ENCODE results near the gene SEC23B.
"Not testable (repeated sequence)": the region's sequence is repeated elsewhere in the genome, so short reads cannot be mapped to it uniquely, and the experiment has no call there.

The SEC23B gene

DNA sequence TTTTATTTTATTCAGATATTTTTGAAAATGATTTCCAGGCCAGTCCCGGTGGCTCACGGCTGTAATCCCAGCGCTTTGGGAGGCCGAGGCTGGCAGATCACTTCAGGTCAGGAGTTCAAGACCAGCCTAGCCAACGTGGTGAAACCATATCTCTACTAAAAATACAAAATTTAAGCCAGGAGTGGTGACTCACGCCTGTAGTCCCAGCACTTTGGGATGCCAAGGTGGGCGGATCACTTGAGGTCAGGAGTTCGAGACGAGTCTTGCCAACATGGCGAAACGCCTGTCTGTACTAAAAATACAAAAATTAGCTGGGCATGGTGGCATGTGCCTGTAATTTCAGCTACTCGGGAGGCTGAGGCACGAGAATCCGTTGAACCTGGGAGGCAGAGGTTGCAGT lies 19.0 kb downstream of the SEC23B start:
- not testable (repeated sequence) for DNase-seq (ENCODE audit: low read depth in 2 of 2)

DNA sequence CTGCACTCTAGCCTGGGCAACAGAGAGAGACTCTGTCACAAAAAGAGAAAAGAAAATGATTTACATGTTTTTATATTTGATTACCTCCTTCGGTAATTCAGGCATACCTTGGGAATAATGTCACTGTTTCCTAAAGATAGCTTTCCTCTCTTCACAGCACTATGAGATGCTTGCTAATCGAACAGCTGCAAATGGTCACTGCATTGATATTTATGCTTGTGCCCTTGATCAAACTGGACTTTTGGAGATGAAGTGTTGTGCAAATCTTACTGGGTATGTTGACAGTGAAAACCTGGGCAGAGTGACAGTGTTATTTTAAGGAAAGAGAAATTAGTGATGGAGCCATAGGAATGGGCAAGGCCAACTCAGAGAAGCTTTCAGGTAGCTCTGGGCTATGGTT lies 19.6 kb downstream of the SEC23B start:
- no peak for DNase-seq (ENCODE audit: low read depth in 2 of 2)

DNA sequence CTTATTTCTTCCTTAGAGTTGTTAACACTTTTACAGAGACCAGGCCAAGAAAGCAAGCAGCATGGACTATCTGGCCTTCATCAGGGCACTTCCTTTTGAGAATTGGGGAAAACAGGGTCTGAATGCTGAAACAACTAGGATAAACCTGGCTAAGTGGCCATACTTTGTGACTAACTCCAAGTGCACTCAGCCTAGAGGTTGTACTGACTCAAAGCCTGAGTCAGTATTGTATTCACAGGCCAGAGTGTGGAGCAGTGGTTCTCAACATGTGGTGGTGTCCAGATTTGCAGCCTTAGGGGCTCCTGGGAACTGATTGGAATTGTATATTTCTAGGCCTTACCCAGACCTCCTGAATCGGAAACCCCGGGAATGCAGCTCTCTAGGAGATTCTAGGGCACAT lies 20.1 kb downstream of the SEC23B start:
- DNase-seq (ENCODE audit: low read depth in 2 of 2) = no peak

DNA sequence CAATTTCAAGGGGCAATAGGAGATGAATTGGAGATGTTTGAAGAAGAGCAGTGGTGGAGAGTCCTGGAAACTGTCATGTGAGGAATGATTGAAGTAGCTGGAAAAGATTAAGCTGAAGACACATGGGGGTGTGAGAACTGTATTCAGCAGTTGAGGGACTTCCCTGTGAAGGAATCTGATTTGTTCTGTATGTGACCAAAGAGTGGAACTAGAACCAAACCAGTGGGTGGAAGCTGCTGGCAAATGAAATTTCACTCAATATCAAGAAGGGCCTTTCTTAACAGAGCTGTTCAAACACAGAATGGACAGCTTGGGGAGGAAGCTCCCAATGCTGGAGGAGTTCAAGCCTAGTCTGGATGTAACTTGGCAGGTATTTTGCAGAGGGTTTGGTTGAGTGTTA lies 21.3 kb downstream of the SEC23B start:
- no peak for DNase-seq (ENCODE audit: low read depth in 2 of 2)

DNA sequence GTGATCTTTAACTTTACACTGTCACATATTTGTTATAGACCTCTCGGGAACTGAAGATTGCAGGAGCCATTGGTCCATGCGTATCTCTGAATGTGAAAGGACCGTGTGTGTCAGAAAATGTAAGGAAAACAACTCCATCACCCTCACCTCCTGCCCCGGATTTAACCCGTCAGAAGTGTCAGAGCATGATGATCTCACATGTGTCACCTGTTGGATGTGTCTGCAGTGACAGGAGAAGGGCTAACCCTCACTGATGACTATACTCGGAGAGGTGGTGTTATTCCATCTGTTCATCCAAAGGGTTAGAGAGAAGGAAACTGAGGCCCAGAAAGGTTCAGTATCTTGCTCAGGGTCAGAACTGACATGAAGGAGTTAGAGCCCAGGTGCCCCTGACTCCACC lies 24.9 kb downstream of the SEC23B start:
- no peak for DNase-seq (ENCODE audit: low read depth in 2 of 2)

DNA sequence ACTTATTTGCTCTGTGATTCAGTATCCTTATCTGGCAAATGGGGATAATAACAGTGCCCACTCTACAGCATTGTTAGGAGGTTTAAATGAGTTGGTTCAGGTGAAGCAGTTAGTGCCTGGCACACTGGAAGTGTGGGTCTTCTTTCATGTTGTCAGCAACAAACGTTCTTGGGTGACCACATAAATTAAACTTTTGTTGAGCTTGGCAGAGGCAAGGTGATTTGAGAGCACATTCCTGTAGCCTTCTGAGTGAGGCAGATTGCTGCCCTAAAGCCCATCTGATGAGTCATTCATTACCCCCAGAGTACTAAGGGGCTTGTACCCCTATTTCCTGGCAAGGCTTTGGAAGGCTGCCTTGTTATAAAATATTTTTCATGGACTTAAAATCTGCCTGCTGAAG lies 25.8 kb downstream of the SEC23B start:
- no peak for DNase-seq (ENCODE audit: low read depth in 2 of 2)

DNA sequence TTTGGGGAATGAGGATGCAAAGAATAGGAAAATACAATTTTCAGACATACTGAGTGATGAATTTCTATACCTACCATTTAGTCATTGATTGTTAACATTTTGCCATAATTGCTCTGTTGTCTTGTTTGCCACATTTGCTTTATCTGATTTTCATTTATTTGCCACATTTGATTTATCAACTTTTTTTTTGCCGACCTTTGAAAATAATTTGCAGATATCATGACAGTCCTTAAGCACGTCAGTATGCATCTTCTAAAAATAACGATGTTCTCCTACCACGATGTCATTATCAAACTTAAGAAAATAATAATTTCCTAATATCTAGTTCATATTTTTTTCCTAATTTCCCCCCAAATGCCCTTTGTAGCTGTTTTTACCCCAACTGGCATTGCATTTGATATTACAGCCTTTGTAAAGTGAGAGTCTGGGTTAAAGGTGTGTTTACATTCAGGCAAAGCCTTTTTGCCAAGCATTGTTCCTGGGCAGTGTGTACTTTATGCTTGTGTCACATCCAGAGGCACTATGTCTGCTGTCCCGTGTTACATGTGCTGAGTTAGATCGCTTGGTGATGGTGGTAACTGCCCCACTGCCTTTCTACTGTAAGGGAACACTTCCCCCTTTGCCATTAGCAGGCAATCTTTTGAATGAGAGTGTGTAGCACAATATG lies 26.4 kb downstream of the SEC23B start:
- DNase-seq (ENCODE audit: low read depth in 2 of 2) = no peak

DNA sequence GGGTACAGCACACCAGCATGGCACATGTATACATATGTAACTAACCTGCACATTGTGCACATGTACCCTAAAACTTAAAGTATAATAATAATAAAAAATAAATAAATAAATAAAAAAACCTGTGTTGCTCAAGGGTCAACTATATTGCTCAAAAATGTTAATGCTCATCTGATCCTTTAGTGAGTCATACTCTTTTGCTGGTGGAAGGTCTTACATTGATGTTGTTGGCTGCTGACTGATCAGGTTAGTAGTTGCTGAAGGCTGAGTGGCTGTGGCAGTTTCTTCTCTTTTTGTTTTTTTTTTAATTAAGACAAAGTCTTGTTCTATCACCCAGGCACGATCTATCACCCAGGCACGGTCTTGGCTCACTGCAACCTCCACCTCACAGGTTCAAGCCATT lies 29.9 kb downstream of the SEC23B start:
- DNase-seq (ENCODE audit: low read depth in 2 of 2) = no peak

DNA sequence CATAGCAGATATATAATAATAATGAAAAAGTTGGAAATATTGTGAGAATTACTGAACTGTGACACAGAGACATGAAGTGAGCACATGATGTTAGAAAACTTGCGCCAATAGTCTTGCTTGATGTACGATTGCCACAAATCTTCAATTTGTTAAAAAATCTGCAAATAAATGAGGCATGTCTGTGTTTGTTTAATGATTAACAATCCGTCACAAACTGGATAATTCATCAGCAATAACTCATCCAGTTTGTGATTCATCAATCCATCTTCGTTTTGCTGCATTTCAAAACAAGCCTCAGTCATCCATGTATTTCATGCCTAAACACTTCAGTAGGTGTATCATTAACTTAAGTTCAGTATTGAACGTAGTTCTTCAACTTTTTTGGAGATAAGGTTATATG lies 34.0 kb downstream of the SEC23B start:
- DNase-seq (ENCODE audit: low read depth in 2 of 2) = no peak

DNA sequence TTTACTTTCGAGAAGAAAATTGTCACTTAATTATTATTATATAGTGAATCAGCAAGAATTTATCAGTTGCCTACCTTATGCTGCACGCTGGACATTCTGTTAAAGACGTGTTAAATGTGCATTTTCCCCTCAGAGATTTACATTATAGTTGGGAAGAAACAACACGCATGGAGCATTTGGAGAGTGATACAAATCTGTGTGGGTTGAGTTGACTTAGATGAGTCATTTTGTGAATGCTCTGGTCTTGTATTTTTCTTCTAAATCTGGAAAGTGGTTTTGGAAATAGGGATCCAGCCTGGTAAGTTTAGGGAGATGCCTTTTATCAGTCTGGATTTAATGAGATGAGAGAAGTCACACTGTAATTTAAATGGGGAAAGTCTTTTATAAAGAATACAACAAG lies 35.5 kb downstream of the SEC23B start:
- no peak for DNase-seq (ENCODE audit: low read depth in 2 of 2)

DNA sequence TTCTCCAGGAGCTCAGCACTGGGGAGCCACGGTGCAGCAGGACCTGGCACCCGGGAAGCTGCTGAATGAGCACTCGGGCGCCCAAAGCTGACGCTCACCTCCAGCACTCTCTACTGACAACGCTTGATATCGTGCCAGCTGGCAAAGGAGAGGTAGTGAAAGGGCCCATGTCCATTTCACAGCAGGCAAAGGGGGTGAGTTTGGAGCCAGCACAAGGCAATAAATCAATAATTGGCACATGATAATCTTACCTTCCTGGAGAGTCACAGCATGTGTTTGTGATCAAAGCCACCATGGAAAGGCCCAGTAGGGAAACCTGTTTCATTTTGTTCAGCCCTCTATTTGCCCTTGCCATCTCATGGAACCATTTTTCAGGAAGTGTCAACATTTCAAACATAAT lies 36.2 kb downstream of the SEC23B start:
- no peak for DNase-seq (ENCODE audit: low read depth in 2 of 2)

DNA sequence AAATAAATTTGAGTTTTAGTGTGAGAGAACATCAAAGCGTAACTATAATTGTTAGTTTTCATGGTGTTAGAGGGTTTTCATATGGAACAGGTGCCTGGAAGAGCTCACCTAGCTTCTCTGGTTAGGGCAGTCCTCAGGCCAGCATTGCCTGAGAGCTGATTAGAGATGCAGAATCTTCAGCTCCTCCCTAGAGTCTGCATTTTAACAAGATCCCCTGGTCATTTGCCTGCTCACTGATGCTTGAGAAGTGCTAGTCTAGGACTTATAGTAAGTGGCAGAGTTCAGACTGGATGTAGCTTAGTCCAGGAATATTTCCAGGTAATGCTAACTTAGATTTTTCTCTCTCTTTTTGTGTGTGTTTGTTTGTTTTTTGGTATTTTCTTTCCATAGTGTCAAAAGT lies 37.8 kb downstream of the SEC23B start:
- no peak for DNase-seq (ENCODE audit: low read depth in 2 of 2)

DNA sequence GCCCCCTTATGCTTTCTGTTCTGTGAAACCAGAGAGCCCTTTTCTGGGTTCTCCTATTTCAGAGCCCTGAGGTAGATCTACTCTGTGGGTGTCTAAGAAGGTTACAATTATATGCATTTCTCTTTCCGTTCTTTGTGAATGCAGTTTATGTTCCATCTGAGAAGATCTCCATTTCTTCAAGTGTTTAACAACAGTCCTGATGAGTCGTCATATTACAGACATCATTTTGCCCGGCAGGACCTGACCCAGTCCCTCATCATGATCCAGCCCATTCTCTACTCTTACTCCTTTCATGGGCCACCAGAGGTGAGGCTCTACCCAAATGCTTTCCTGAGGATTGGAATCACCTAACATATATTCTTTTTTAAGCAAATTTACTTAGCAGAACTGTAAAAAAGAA lies 40.7 kb downstream of the SEC23B start:
- DNase-seq (ENCODE audit: low read depth in 2 of 2) = no peak

DNA sequence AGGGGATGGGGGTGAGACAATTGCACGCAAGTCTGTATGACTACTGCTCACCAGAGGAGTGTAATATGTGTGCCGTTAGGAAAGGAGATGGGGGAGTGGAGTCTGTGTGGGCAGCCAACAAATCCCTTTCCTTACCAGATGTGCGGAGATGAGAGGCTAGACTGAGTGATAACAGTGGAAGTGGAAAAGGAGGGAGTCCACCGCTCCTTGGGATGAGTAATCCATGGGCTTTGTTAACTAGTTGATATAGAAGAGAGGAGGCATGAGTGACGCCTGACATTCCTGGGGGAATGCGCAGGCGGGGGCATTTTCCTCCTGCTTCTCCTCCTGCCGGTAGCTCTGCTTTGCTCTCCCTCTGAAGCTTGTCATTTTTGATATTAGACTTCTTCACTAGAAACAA lies 46.0 kb downstream of the SEC23B start:
- DNase-seq (ENCODE audit: low read depth in 2 of 2) = no peak

DNA sequence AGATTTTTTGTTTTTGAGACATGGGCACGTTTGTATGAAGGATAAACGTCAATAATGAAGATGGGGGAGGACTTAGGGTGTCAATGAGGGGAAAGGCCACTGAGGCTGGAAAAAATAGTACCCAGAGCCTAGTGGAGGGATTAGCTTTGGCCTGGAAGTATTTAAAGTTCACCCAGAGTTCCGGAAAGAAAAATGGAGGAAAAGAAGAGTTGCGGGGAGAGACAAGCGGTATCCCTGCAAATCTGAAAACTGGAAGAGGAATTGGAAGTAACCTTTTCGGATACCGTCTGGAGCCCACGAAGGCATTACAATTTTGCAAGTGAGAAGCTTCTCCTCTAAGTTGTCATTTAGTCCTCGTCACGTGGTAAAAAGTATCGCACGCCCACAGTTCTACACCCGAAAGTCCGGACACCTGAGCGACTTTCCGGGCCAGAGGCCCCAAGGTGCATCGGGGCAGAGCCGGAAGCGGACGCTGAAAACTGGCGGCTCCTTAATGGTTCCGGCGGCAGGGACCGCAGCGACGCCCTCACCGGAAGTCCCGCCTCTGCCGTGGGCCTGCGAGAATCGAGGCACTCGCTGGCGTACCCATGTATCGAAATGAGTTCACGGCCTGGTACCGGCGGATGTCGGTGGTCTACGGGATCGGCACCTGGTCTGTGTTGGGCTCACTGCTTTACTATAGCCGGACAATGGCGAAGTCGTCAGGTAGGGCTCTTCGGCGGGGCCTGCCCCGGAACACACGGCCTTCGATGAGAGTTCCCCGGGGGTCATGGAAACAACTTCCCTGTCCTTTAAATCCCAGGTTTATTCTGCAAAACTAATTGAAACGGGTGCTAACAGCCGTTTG lies 59.4 kb downstream of the SEC23B start, which contains the start of gene SMIM26:
SMIM26 (plus strand) TSS at position 541 of the 847 bp plus-strand sequence; CDS start at position 588, 47 bp downstream.
- peak; percentile 51 to 58 for DNase-seq (ENCODE audit: low read depth in 2 of 2)

DNA sequence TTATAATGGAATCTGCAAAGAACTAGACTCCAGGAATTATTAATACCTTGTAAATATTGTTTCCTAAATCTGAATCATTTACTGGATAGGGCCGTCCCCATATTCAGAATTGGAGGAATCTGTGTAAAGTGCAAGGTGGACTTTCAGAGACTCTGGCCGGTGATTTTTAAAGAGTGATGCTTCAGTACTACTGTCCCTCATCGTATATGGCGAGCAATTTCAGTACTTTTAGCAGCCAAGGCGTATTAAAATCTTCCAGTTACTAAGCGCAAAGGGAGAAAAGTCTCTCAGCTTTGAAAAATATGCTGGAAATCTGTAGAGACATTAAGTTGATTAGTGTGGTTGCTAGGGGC lies 60.0 kb downstream of the SEC23B start:
- no peak for DNase-seq (ENCODE audit: low read depth in 2 of 2)

DNA sequence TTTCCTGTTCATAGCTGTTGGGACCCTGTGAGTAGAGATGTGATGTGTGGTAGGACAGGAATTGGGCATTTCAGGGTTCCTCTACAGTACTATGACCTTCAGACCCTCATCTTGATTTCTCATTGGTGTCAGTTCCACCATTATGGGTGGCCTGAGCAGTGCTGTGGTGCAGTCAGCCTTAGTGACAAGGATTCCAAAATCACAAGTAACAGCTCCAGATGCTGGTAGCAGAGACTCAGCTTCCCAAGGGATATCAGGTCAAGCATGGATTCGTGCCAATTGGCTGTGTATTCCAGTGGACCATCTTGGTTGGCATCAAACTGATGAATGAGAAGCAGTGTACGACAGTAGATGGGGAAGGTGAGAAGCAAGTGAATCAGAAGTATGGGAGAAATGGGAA lies 63.3 kb downstream of the SEC23B start:
- DNase-seq (ENCODE audit: low read depth in 2 of 2) = no peak

DNA sequence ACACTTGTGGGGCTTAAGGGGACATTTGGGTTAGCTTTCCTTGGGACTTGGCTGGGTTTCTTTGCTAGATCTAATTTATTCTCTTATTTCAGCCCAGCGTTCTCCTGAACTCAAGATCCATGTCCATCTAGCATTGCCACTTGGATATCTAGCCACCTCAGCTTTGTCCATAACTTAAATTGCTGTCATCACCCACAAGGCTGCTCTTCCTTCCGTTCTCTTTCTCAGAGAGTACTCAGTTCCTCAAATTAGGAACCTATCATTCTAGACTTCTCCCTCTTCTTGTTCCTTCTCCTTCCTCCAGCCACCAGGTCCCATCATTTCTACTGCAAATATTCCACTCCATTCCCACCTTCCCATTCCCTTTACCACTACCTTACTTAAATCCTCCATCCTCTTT lies 63.8 kb downstream of the SEC23B start:
- DNase-seq (ENCODE audit: low read depth in 2 of 2) = no peak

DNA sequence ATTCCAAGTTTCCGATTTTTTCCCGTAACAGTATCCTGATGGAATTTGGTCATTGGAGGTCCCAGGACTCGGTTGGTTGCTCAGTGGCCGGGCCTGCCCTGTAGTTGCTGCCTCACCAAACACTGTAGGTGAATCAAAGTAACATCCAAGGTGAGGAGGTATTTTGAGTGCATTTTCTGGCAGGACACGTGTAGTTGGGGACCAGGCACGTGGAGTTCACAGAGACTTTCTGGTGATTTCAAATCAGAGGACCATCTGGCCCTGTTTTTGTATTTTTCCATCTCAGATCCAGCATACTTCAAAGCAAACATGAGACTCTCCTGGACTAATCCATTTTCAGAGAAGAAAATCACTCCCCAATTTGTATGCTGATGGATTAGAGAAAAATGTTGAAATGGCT lies 70.2 kb downstream of the SEC23B start:
- DNase-seq (ENCODE audit: low read depth in 2 of 2) = no peak

DNA sequence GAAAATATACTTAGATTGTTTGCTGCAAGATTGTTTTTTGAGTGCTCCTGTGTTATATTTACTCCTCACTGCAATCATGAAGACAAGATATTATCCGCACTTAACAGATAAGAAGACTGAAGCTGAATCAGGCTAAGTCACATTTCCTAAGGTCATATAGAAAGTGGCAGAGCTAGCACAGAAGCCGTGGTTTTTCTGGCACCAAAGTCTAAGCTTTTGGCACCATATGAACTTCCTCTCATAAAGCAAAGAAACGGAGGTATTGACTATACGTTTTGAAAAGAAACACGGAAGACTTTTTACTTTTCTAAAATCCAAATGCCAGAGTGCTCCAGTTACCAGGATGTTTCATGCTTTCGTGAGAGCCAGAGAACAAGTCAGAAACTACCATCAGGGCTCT lies 70.8 kb downstream of the SEC23B start:
- DNase-seq (ENCODE audit: low read depth in 2 of 2) = no peak

DNA sequence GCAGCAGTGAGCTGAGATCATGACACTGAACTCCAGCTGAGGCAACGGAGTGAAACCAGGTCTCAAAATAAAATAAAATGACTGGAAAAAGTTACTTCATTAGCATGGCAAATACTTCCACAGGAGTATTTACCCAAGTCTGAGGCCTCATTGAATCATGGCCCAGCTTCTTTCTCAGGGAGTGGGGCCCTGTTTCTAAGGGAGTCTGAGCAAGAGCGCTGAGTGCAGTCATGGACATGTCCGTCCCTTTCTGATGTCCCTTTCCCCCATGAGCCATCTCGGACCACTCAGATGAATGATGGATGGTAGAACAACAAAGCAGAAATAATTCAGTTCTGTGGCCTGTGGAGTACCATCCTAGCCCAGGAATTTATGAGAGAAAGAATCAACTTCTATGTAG lies 72.3 kb downstream of the SEC23B start:
- DNase-seq (ENCODE audit: low read depth in 2 of 2) = no peak

DNA sequence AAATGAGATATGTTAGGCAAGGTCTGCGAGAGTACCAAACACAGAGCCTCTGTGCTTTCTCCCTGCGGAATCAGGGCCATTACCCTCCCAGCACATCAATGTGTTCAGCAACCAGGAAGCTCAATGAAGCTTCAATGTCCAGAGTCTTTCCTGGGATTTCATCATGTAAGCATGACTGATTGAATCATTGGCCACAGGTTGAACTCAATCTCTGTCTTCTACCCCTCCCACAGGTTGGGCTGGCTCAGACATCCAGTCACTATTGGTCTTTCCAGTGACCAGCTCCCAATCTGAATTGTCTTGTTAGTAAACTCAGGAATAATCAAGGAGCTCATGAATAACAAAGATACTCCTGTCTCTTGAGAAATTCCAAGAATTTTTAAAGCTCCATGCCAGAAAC lies 77.4 kb downstream of the SEC23B start:
- DNase-seq (ENCODE audit: low read depth in 2 of 2) = peak in 1 of 2 experiments; percentile 44

Data from fibroblast of skin of left biceps (primary cell).